Measurements from ENCODE around the gene MAPK8IP3.
A peak's percentile ranks its signal among the peaks of the same experiment; 100 is the strongest.

MAPK8IP3 gene

GRCh38 chr16:1670866-1671265, 35.1 kb upstream of the MAPK8IP3 start:
- TF ChIP-seq CTCF (conservative IDR thresholded peaks at IDR 0.05) = no peak
- H3K27ac ChIP-seq = no peak overlapping the region

- H3K27ac ChIP-seq = no peak overlapping the region
- TF ChIP-seq CTCF (conservative IDR thresholded peaks at IDR 0.05) = no peak
These were observed 32.4 kb upstream of the MAPK8IP3 start for GRCh38 chr16:1673424-1674151.

- TF ChIP-seq CTCF (conservative IDR thresholded peaks at IDR 0.05) = no peak
- no peak overlapping the region for H3K27ac ChIP-seq
These were observed 31.7 kb upstream of the MAPK8IP3 start for GRCh38 chr16:1674306-1674705.

- TF ChIP-seq CTCF (conservative IDR thresholded peaks at IDR 0.05) = no peak
- no peak overlapping the region for H3K27ac ChIP-seq
These were observed 31.0 kb upstream of the MAPK8IP3 start for GRCh38 chr16:1674751-1675664.

- H3K27ac ChIP-seq = peak overlapping the region; percentile 87
- TF ChIP-seq CTCF (conservative IDR thresholded peaks at IDR 0.05) = no peak
These were observed 29.3 kb upstream of the MAPK8IP3 start for GRCh38 chr16:1676661-1677060.

- peak overlapping the region; percentile 87 for H3K27ac ChIP-seq
- TF ChIP-seq CTCF (conservative IDR thresholded peaks at IDR 0.05) = no peak
These were observed 28.7 kb upstream of the MAPK8IP3 start for GRCh38 chr16:1677339-1677738.

- TF ChIP-seq CTCF (conservative IDR thresholded peaks at IDR 0.05) = no peak
- peak within 1 kb of the TSS; percentile 87 for H3K27ac ChIP-seq
These were observed 28.0 kb upstream of the MAPK8IP3 start, which contains the start of gene JPT2 for GRCh38 chr16:1677942-1678499. JPT2 (plus strand) TSS chr16:1678279; CDS start chr16:1678313, 34 bp downstream.
